Lung (tissue), 12 donors: ENCODE measurements around the gene GPNMB. TPM values are rescaled to one million over a fixed set of nuclear protein-coding genes. Genes with fewer than 3 reads are reported as not detected.
A peak's percentile ranks its signal among the peaks of the same experiment; 100 is the strongest.

Experiments
- ATAC-seq: fragments of 200-7000 bp; cut with Tn5 transposase; one replicate; pipeline ENCODE4 v1.9.1; 2020; ENCODE audit warnings: moderate number of reproducible peaks; ENCODE audit not compliant: insufficient read depth, low FRiP score
- DNase-seq, 3 donors: peaks; one replicate each; pipeline ENCODE4 v3.0.0-alpha.2; 2013 to 2017
- H3K27ac ChIP-seq, 2 donors: one replicate each; pipeline ENCODE4 v1.5.1; 2013; ENCODE audit warnings: mild to moderate bottlenecking in 2 of 2, moderate library complexity in 2 of 2, control low read depth in 1 of 2, inconsistent platforms in 1 of 2, low read depth in 1 of 2, low read length in 1 of 2
- H3K27me3 ChIP-seq, 3 donors: one replicate each; pipeline ENCODE4 v1.5.1; 2013; ENCODE audit warnings: low read length in 2 of 3; ENCODE audit not compliant: control insufficient read depth in 3 of 3, insufficient read depth in 3 of 3
- H3K36me3 ChIP-seq, 4 donors: one replicate each; pipeline ENCODE4 v1.5.1; 2013; ENCODE audit warnings: low read length in 4 of 4, mild to moderate bottlenecking in 1 of 4, moderate library complexity in 1 of 4; ENCODE audit not compliant: control insufficient read depth in 4 of 4, insufficient read depth in 4 of 4
- H3K4me1 ChIP-seq, 5 donors: one replicate each; pipeline ENCODE4 v1.5.1; 2013; ENCODE audit warnings: low read length in 5 of 5, mild to moderate bottlenecking in 2 of 5, moderate library complexity in 1 of 5; ENCODE audit not compliant: control insufficient read depth in 5 of 5, insufficient read depth in 5 of 5
- H3K4me3 ChIP-seq: one replicate; pipeline ENCODE4 v1.5.1; 2013; ENCODE audit warnings: mild to moderate bottlenecking, control low read depth, moderate library complexity
- H3K9ac ChIP-seq, 2 donors: one replicate each; pipeline ENCODE4 v1.5.1; 2013; ENCODE audit warnings: low read length in 2 of 2, control low read depth in 1 of 2; ENCODE audit not compliant: insufficient read depth in 1 of 2
- H3K9me3 ChIP-seq, 4 donors: one replicate each; pipeline ENCODE4 v1.5.1; 2013; ENCODE audit warnings: low read length in 3 of 4, mild to moderate bottlenecking in 1 of 4, moderate library complexity in 1 of 4; ENCODE audit not compliant: control insufficient read depth in 4 of 4, insufficient read depth in 3 of 4
- CTCF ChIP-seq: IDR thresholded peaks from 2 replicates; pipeline ENCODE4 v1.5.1; 2012; ENCODE audit warnings: mild to moderate bottlenecking; ENCODE audit errors: control extremely low read depth, extremely low read depth
- WGBS, 2 donors: extraction: QIAGEN DNeasy Blood & Tissue Kit; methylation state at CpG; one replicate each; pipeline ENCODE4 v1.1.7; 2013; 5-methylcytosine and 5-hydroxymethylcytosine counted together
- polyA plus RNA-seq, 2 donors: library from polyadenylated mRNA; stranded (reverse); fragments of 200-250 nt; gene quantifications; one replicate each; pipeline ENCODE4 v1.2.1, GENCODE V29; 2013
- total RNA-seq, 2 donors: library from RNA; depleted of rRNA in 1 of 2; stranded (reverse); fragments of >200 nt in 1 of 2; gene quantifications; one replicate each; pipeline ENCODE4 v1.2.1, GENCODE V29; 2014 to 2021
- donor health status: control.
- donor health status: control.
- donor health status: Bipolar disorder and iron deficiency.
- donor health status: healthy.
- donor health status: DM: yes; HTN: yes; CAD: no.

The GPNMB gene
- total and polyA plus RNA-seq, 4 donors, result 47.7 to 127 (median 77.5) TPM

DNA sequence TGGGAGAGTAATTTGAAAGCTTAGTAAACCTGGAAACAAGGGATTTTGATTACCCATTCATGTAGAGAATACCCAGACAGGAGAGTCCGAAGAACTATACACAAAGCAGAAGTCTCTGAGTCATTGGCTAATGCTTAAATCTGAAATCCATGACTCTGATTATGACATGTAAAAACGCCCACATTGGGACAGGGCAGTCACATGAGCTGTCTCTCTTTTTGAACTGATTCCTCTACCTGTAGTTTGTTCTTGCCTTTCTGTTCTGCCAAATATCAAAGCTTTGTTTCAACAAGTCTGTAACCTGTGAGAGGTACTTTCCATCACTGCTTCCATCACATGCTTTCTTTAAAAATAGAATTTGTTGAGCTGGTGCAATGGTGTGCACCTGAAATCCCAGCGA lies 4.3 kb upstream of the GPNMB start:
- ATAC-seq, result no peak
- no peaks in the 10 kb centered on the region for H3K36me3 ChIP-seq
- H3K27ac ChIP-seq, result peak overlapping the region in 1 of 2 donors; percentile 18
- H3K4me1 ChIP-seq, result peaks cover 0 to 4% (median 0%) of the 10 kb centered on the region in 5 donors
- no peaks in the 10 kb centered on the region for H3K9me3 ChIP-seq
- H3K4me3 ChIP-seq, result no peak overlapping the region
- no peak for TF ChIP-seq CTCF
- WGBS, 2 donors, result 49 to 66% methylated on average over 3 of the region's 3 CpGs
- no peak overlapping the region for H3K9ac ChIP-seq
- DNase-seq, result no peak
- H3K27me3 ChIP-seq, result no peaks in the 10 kb centered on the region

GRCh38 chr7:23242935-23243334 lies 3.6 kb upstream of the GPNMB start:
- peaks cover 0 to 8% (median 2%) of the 10 kb centered on the region in 5 donors for H3K4me1 ChIP-seq
- H3K9me3 ChIP-seq, result no peaks in the 10 kb centered on the region
- H3K27ac ChIP-seq, result no peak overlapping the region
- 71 to 85% methylated on average over 4 of the region's 4 CpGs for WGBS, 2 donors
- no peak overlapping the region for H3K9ac ChIP-seq
- peak in 1 of 3 donors; percentile 24 for DNase-seq
- no peaks in the 10 kb centered on the region for H3K36me3 ChIP-seq
- H3K27me3 ChIP-seq, result no peaks in the 10 kb centered on the region
- no peak overlapping the region for H3K4me3 ChIP-seq
- no peak for ATAC-seq
- TF ChIP-seq CTCF, result no peak

DNA sequence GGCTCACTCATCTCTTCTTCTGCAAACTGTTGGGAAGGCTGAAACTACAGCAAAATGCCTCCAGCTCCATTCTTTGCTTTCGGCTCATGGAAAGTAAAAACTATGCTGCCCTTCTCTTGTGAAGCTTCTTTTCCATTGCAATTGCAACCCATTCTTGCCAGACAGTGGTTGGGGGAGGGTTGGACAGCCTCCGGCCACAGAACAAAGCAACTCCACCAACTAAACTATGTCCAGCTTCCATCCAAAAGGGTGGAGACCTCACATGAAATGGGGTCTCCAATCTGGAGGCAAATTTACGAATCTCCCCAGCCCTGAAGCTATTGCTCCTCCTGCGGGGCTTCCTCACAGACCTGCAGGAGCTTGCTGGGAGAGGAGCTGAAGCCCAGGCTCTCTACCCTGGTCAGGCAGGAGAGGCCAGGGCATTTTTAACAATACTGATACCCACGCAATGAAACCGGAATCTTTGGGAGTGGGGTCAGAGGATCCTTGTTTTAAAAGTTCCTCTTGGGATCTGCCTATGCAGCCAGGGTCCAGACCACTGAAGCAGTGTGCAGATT lies 549 bp downstream of the GPNMB start:
- peak overlapping the region; percentile 54 to 65 for H3K27ac ChIP-seq
- peaks cover 0 to 4% (median 0%) of the 10 kb centered on the region in 4 donors for H3K36me3 ChIP-seq
- DNase-seq, result peak in 1 of 3 donors; percentile 6
- WGBS, 2 donors, result 73 to 89% methylated on average over 6 of the region's 6 CpGs
- no peak for TF ChIP-seq CTCF
- peaks cover 0 to 11% (median 2%) of the 10 kb centered on the region in 5 donors for H3K4me1 ChIP-seq
- ATAC-seq, result no peak
- H3K9ac ChIP-seq, result no peak overlapping the region
- peaks cover 0 to 6% (median 0%) of the 10 kb centered on the region in 3 donors for H3K27me3 ChIP-seq
- peaks cover 0 to 2% (median 0%) of the 10 kb centered on the region in 4 donors for H3K9me3 ChIP-seq
- peak overlapping the region; percentile 7 for H3K4me3 ChIP-seq
